GM12878 (cell line): ENCODE data around the gene ENO2. TPM values are rescaled to one million over a fixed set of nuclear protein-coding genes. Genes with fewer than 3 reads are reported as not detected.

ENCODE experiments used
- ATAC-seq: fragments of 200-7000 bp; cut with Tn5 transposase; 3 replicates; pipeline ENCODE4 v1.9.1; 2020; ENCODE audit warnings: mild to moderate bottlenecking, moderate library complexity
- BruUV-seq: library from RNA; stranded (reverse); fragments of 400-500 nt; replicated peaks from 2 replicates; lab custom pipeline; 2021; lab: Mats Ljungman, UMichigan
- CTCF ChIA-PET: fragments of 300-600 bp; sonication (Branson Sonifier 250); formaldehyde crosslinking; extraction: SDS; loops from one replicate; lab custom pipeline; 2021; ENCODE audit warnings: inconsistent platforms; lab: Yijun Ruan, JAX
- POLR2A ChIA-PET: fragments of 350-600 bp; formaldehyde crosslinking; extraction: SDS; loops from one replicate; lab custom pipeline; 2021; ENCODE audit warnings: inconsistent platforms; lab: Charles Lee
- RAD21 ChIA-PET: fragments of 300-600 bp; sonication (Branson Sonifier 250); formaldehyde crosslinking; loops from one replicate; lab custom pipeline; 2023; ENCODE audit warnings: antibody characterized with exemption; ENCODE audit not compliant: unreplicated experiment; lab: Charles Lee
- SMC1A ChIA-PET: fragments of 300-600 bp; sonication (Branson Sonifier 250); formaldehyde crosslinking; loops from one replicate; lab custom pipeline; 2023; ENCODE audit not compliant: unreplicated experiment, uncharacterized antibody; lab: Charles Lee
- DNase-seq: peaks from one replicate; pipeline ENCODE4 v3.0.0-alpha.2; 2011; ENCODE audit warnings: low read depth, low spot score
- FAIRE-seq: peaks from 3 replicates; lab custom pipeline; 2011; peaks lifted over from hg19 to GRCh38; lab: Jason Lieb, UNC
- H2AFZ ChIP-seq: 2 replicates; pipeline ENCODE4 v1.6.0; 2011; ENCODE audit warnings: low read depth, low read length, control low read depth; ENCODE audit not compliant: control insufficient read depth
- H3K27ac ChIP-seq: 2 replicates; pipeline ENCODE4 v1.5.1; 2011; ENCODE audit warnings: control low read depth; ENCODE audit not compliant: control insufficient read depth, insufficient read depth
- H3K27me3 ChIP-seq, 2 experiments: replicated peaks in 1 of 2; 2 replicates each; pipeline versions ENCODE4 v1.6.0 to v1.6.1; 2011; ENCODE audit warnings: low read length in 1 of 2; ENCODE audit not compliant: control insufficient read depth in 2 of 2, insufficient read depth in 2 of 2
- H3K36me3 ChIP-seq, 2 experiments: 2 replicates each; pipeline ENCODE4 v1.5.1; 2011; ENCODE audit warnings: low read length in 1 of 2; ENCODE audit not compliant: control insufficient read depth in 2 of 2, insufficient read depth in 2 of 2
- H3K4me1 ChIP-seq: 2 replicates; pipeline ENCODE4 v1.6.1; 2011; ENCODE audit warnings: mild to moderate bottlenecking, low read length, moderate library complexity, mixed read lengths; ENCODE audit not compliant: control insufficient read depth, insufficient read depth
- H3K4me2 ChIP-seq: 2 replicates; pipeline ENCODE4 v1.6.0; 2011; ENCODE audit warnings: control low read depth; ENCODE audit not compliant: control insufficient read depth, insufficient read depth
- H3K4me3 ChIP-seq: fragments of 200-600 bp; sonication (generic); 2 replicates; pipeline ENCODE4 v1.5.1; 2016
- H3K79me2 ChIP-seq: 2 replicates; pipeline ENCODE4 v1.6.0; 2011; ENCODE audit warnings: low read length; ENCODE audit not compliant: control insufficient read depth, insufficient read depth
- H3K9ac ChIP-seq: 2 replicates; pipeline ENCODE4 v1.8.0; 2011; ENCODE audit warnings: low read length, control low read depth, mixed read lengths; ENCODE audit not compliant: control insufficient read depth, insufficient read depth
- H3K9me3 ChIP-seq: replicated peaks from 3 replicates; pipeline ENCODE4 v1.5.1; 2011; ENCODE audit warnings: mild to moderate bottlenecking, low read length; ENCODE audit not compliant: control insufficient read depth, insufficient read depth
- H4K20me1 ChIP-seq: 2 replicates; pipeline ENCODE4 v1.6.0; 2011; ENCODE audit not compliant: control insufficient read depth, insufficient read depth
- CTCF ChIP-seq, 3 experiments: IDR thresholded peaks in 2 of 3; conservative IDR thresholded peaks in 1 of 3; 2 replicates each; pipeline ENCODE4 v1.5.1; 2011; ENCODE audit warnings: low read depth in 3 of 3, low read length in 3 of 3, mild to moderate bottlenecking in 3 of 3, control low read depth in 2 of 3, moderate library complexity in 2 of 3, inconsistent platforms in 1 of 3, mixed read lengths in 1 of 3; ENCODE audit not compliant: control insufficient read depth in 2 of 3, insufficient read depth in 1 of 3; ENCODE audit errors: extremely low read depth in 1 of 3
- HSF1 ChIP-seq: fragments of 150-350 bp; IDR thresholded peaks from 2 replicates; pipeline ENCODE4 v1.6.1; 2014; ENCODE audit warnings: mild to moderate bottlenecking, low read depth, low read length
- IRF5 ChIP-seq: fragments of 450-650 bp; IDR thresholded peaks from 2 replicates; pipeline ENCODE4 v1.6.1; 2017; ENCODE audit warnings: borderline replicate concordance
- LARP7 ChIP-seq: fragments of 450-650 bp; IDR thresholded peaks from 2 replicates; pipeline ENCODE4 v1.6.1; 2017; ENCODE audit warnings: mild to moderate bottlenecking
- NR2C1 ChIP-seq: fragments of 450-650 bp; IDR thresholded peaks from 2 replicates; pipeline ENCODE4 v1.6.1; 2017; ENCODE audit warnings: antibody characterized with exemption, mild to moderate bottlenecking, moderate library complexity
- NR2F1 ChIP-seq: fragments of 450-650 bp; conservative IDR thresholded peaks from 2 replicates; pipeline ENCODE4 v1.6.1; 2017; ENCODE audit warnings: mild to moderate bottlenecking
- POLR2A ChIP-seq: IDR thresholded peaks from 2 replicates; pipeline ENCODE4 v1.6.1; 2011; ENCODE audit warnings: low read depth, mild to moderate bottlenecking, low read length
- POLR2AphosphoS5 ChIP-seq: IDR thresholded peaks from 2 replicates; pipeline ENCODE4 v1.6.1; 2011; ENCODE audit warnings: mild to moderate bottlenecking, low read length, inconsistent platforms
- SMARCA5 ChIP-seq: fragments of 450-650 bp; IDR thresholded peaks from 2 replicates; pipeline ENCODE4 v1.6.1; 2017; ENCODE audit warnings: mild to moderate bottlenecking
- ZNF274 ChIP-seq: IDR thresholded peaks from one replicate; pipeline ENCODE4 v1.8.0; 2011; ENCODE audit not compliant: insufficient read length, insufficient read depth
- ZNF687 ChIP-seq: fragments of 450-650 bp; IDR thresholded peaks from 2 replicates; pipeline ENCODE4 v1.6.1; 2017; ENCODE audit warnings: mild to moderate bottlenecking, moderate library complexity
- WGBS: methylation state at CpG from one replicate; pipeline ENCODE4 v1.1.6; 2016; ENCODE audit warnings: low lambda C conversion rate; ENCODE audit not compliant: insufficient replicate concordance, insufficient coverage; ENCODE audit errors: missing lambda C conversion rate; 5-methylcytosine and 5-hydroxymethylcytosine counted together
- in situ Hi-C: fragments of 300-500 bp; cut with MboI; formaldehyde crosslinking; loops from 9 replicates; pipeline ENCODE4 v1.14.3; 2018; ENCODE audit warnings: mixed read lengths
- intact Hi-C: fragments of 100-400 bp; cut with micrococcal nuclease; formaldehyde crosslinking; loops from one replicate; pipeline ENCODE4 v1.14.2; 2022; ENCODE audit not compliant: unreplicated experiment
- polyA plus RNA-seq, 11 experiments: library from polyadenylated mRNA; depleted of rRNA in 4 of 11; unstranded in 6 of 11; stranded (reverse) in 5 of 11; fragments of >200 nt; fragmentation: Nextera tagmentation in 4 of 11; fragmentation: Illumina TruSeq in 1 of 11; extraction: Ambion mirVana in 4 of 11; extraction: Trizol in 1 of 11; gene quantifications; 1 replicate in 1 of 11; 2 replicates in 10 of 11; pipeline versions ENCODE4 v1.2.1 to v1.2.3, GENCODE V29; 2011 to 2016; ENCODE audit warnings: inconsistent platforms in 2 of 11, missing spikeins in 2 of 11, low read depth in 1 of 11
- total RNA-seq, 4 experiments: library from RNA; depleted of rRNA in 3 of 4; stranded (reverse); fragments of >200 nt in 3 of 4; fragmentation: Illumina TruSeq in 1 of 4; extraction: Trizol in 1 of 4; gene quantifications; 2 replicates each; pipeline versions ENCODE4 v1.2.1 to v1.2.3, GENCODE V29; 2013 to 2021

Gene ENO2
- total and polyA plus RNA-seq, 10 of the 15 experiments (the other 5 are each of a cell fraction or from before 2014, with no cell fraction given) = 24.8 to 196 (median 43.1) TPM

- POLR2A ChIA-PET = interaction anchor here (0.6 to 17.8 kb wide), 10 partner anchors 15 to 165 kb away, joined by 3 to 524 read pairs (median 8); partner anchors contain the start of genes C1RL, CDCA3, ENO2 and LPCAT3
- Histone ChIP-seq H3K9ac (peak overlapping the region; percentile 90), H3K27ac (peak overlapping the region; percentile 91), H3K79me2 (peaks cover 39% of the 10 kb centered on the region), H3K4me1 (peaks cover 46% of the 10 kb centered on the region), H3K4me2 (peak overlapping the region; percentile 61), H3K27me3 (no peaks in the 10 kb centered on the region), H3K9me3 (no peaks in the 10 kb centered on the region), H3K36me3 (peaks cover 2 to 8% of the 10 kb centered on the region in 2 experiments; a peak in 2 of 4 replicates), H2AFZ (no peak overlapping the region), H4K20me1 (no peaks in the 10 kb centered on the region), H3K4me3 (peak overlapping the region; percentile 78)
- in situ Hi-C loops = no loop called here
- BruUV-seq = no TSS peak
- DNase-seq = no peak
- FAIRE-seq = no peak
- SMC1A ChIA-PET = interaction anchor here (0.6 to 11.6 kb wide), 12 partner anchors 15 to 166 kb away, joined by 3 to 395 read pairs (median 6); partner anchors contain the start of genes C1RL and ENO2
- 36% methylated on average over 11 of the region's 11 CpGs for WGBS
- CTCF ChIA-PET = interaction anchor here (0.9 to 11.6 kb wide), 15 partner anchors 9 to 199 kb away, joined by 3 to 645 read pairs (median 8); partner anchors contain the start of genes C1R, C1RL, LPCAT3 and USP5
- intact Hi-C loops = loop anchor here (2.0 kb wide), 2 partner anchors 73 to 163 kb away; partner anchors contain the start of genes C1RL and LPCAT3
- ATAC-seq = no peak
- RAD21 ChIA-PET = interaction anchor here (1.0 to 7.0 kb wide), 12 partner anchors 14 to 164 kb away, joined by 3 to 426 read pairs (median 10); partner anchors contain the start of genes C1RL, CDCA3, LPCAT3 and SPSB2
- TF ChIP-seq HSF1 (no peak), LARP7 (peak; percentile 60; the same call in 1 of the 2 replicates), POLR2A (peak; percentile 31; the same call in 1 of the 2 replicates), IRF5 (no peak), SMARCA5 (peak; percentile 39; the same call in 1 of the 2 replicates), CTCF (IDR thresholded peaks at IDR 0.05 in 2 of 3, conservative IDR thresholded peaks at IDR 0.05 in 1 of 3; ENCODE audit: control insufficient read depth in 2 of 3, extremely low read depth in 1 of 3, insufficient read depth in 1 of 3, low read depth in 3 of 3, low read length in 3 of 3) (0 out of 6 replicates have a peak, but pooled peaks of 1 of the 3 experiments have one; percentile 4), ZNF274 (no peak), ZNF687 (0 out of 2 replicates have a peak, but pooled peaks have one; percentile 34), NR2F1 (0 out of 2 replicates have a peak, but pooled peaks have one; percentile 28), POLR2AphosphoS5 (peak; percentile 18; the same call in 1 of the 2 replicates), NR2C1 (no peak)
Observed at GRCh38 chr12:6945613-6946012, 31.2 kb downstream of the ENO2 start.
